Measurements from ENCODE around the gene ASPRV1. TPM values are rescaled to one million over a fixed set of nuclear protein-coding genes. Genes with fewer than 3 reads are reported as not detected.
A peak's percentile ranks its signal among the peaks of the same experiment; 100 is the strongest.

The ASPRV1 gene
- total RNA-seq, 1 experiment from 2014 or later: 1.3 TPM

DNA sequence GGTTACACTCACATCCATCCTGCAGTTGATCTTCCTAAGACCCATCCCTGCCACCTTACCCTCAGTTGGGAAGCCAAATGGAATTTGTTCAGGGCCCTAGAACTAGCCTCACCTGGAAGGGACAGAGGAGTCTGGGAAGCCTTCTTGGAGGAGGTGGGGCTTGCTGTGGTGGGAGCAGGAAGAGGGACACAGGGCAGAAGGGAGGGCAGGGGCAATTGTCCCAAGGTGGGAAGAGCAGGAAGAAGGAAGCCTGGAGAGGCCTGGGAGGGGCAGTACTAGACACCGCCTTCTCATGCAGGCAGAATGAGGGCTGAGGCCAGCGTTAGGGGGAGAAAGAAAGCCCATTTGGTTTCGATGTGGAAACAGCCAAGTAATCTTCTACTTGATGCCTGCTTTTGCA is 34.1 kb upstream of the ASPRV1 start:
- ChIA-PET CTCF (no interaction called here), POLR2A (no interaction called here)
- Mint-ChIP-seq H3K4me1 (peaks cover 34% of the 10 kb centered on the region), H3K36me3 (no peaks in the 10 kb centered on the region), H3K9me3 (no peaks in the 10 kb centered on the region), H3K27ac (no peak overlapping the region), H3K27me3 (ENCODE audit: low read depth) (no peaks in the 10 kb centered on the region), H3K4me3 (no peak overlapping the region)
- TF ChIP-seq CREB1 (CRISPR knock-in tag; IDR thresholded peaks at IDR 0.05) (no peak), HMGA2 (CRISPR knock-in tag; IDR thresholded peaks at IDR 0.05) (no peak), CREM (CRISPR knock-in tag; IDR thresholded peaks at IDR 0.05) (no peak), ZNF219 (CRISPR knock-in tag; IDR thresholded peaks at IDR 0.05; ENCODE audit: borderline replicate concordance) (no peak), NFE2L1 (CRISPR knock-in tag; IDR thresholded peaks at IDR 0.05) (no peak)
- TF ChIP-seq, protein P1, sequence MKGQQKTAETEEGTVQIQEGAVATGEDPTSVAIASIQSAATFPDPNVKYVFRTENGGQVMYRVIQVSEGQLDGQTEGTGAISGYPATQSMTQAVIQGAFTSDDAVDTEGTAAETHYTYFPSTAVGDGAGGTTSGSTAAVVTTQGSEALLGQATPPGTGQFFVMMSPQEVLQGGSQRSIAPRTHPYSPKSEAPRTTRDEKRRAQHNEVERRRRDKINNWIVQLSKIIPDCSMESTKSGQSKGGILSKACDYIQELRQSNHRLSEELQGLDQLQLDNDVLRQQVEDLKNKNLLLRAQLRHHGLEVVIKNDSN (CRISPR knock-in tag; IDR thresholded peaks at IDR 0.05): no peak
- ATAC-seq (peak; percentile 15), DNase-seq (ENCODE audit: low spot score) (no peak)

DNA sequence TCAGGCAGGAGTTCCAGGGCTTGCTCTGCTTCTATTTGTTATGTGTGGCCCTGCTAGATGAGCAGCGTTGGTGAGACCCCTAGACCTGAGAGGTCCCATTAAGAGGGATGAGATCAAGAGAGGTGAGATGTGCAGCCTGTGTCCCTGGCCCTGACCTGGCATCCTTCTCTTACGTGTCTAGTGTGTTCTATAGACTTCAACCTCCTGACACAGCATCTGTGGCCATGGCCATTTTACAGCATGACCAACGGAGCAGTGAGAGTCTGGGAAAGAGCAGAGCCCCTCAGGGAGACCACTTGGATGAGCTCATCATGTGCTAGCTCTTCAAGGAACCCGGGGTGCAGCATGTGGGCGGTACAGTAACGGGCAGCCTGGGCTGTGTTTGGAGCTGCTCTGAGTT is 32.7 kb upstream of the ASPRV1 start:
- ATAC-seq (no peak), DNase-seq (ENCODE audit: low spot score) (no peak)
- TF ChIP-seq NR3C1 (CRISPR knock-in tag; conservative IDR thresholded peaks at IDR 0.05; ENCODE audit: low read depth): no peak
- TF ChIP-seq, protein P2, sequence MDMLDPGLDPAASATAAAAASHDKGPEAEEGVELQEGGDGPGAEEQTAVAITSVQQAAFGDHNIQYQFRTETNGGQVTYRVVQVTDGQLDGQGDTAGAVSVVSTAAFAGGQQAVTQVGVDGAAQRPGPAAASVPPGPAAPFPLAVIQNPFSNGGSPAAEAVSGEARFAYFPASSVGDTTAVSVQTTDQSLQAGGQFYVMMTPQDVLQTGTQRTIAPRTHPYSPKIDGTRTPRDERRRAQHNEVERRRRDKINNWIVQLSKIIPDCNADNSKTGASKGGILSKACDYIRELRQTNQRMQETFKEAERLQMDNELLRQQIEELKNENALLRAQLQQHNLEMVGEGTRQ (CRISPR knock-in tag; IDR thresholded peaks at IDR 0.05): no peak
- TF ChIP-seq NFYB (CRISPR knock-in tag; conservative IDR thresholded peaks at IDR 0.05; ENCODE audit: low read depth): no peak
- TF ChIP-seq ZBTB21 (CRISPR knock-in tag; IDR thresholded peaks at IDR 0.05; ENCODE audit: borderline replicate concordance): no peak
- TF ChIP-seq ZNF396 (CRISPR knock-in tag; IDR thresholded peaks at IDR 0.05; ENCODE audit: borderline replicate concordance): no peak
- no peak for TF ChIP-seq SP1 (CRISPR knock-in tag; conservative IDR thresholded peaks at IDR 0.05)
- TF ChIP-seq, protein P3, sequence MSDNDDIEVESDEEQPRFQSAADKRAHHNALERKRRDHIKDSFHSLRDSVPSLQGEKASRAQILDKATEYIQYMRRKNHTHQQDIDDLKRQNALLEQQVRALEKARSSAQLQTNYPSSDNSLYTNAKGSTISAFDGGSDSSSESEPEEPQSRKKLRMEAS (CRISPR knock-in tag; IDR thresholded peaks at IDR 0.05): no peak
- TF ChIP-seq, protein P4, sequence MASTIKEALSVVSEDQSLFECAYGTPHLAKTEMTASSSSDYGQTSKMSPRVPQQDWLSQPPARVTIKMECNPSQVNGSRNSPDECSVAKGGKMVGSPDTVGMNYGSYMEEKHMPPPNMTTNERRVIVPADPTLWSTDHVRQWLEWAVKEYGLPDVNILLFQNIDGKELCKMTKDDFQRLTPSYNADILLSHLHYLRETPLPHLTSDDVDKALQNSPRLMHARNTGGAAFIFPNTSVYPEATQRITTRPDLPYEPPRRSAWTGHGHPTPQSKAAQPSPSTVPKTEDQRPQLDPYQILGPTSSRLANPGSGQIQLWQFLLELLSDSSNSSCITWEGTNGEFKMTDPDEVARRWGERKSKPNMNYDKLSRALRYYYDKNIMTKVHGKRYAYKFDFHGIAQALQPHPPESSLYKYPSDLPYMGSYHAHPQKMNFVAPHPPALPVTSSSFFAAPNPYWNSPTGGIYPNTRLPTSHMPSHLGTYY (CRISPR knock-in tag; IDR thresholded peaks at IDR 0.05): no peak
- TF ChIP-seq SMAD4 (CRISPR knock-in tag; IDR thresholded peaks at IDR 0.05): no peak
- TF ChIP-seq, protein P5, sequence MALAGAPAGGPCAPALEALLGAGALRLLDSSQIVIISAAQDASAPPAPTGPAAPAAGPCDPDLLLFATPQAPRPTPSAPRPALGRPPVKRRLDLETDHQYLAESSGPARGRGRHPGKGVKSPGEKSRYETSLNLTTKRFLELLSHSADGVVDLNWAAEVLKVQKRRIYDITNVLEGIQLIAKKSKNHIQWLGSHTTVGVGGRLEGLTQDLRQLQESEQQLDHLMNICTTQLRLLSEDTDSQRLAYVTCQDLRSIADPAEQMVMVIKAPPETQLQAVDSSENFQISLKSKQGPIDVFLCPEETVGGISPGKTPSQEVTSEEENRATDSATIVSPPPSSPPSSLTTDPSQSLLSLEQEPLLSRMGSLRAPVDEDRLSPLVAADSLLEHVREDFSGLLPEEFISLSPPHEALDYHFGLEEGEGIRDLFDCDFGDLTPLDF (CRISPR knock-in tag; IDR thresholded peaks at IDR 0.05): no peak
- no peak for TF ChIP-seq FOXJ3 (CRISPR knock-in tag; IDR thresholded peaks at IDR 0.05; ENCODE audit: borderline replicate concordance)
- no peak for TF ChIP-seq ZNF671 (CRISPR knock-in tag; IDR thresholded peaks at IDR 0.05)
- TF ChIP-seq RELA (CRISPR knock-in tag; IDR thresholded peaks at IDR 0.05; ENCODE audit: borderline replicate concordance): no peak
- TF ChIP-seq, protein P6, sequence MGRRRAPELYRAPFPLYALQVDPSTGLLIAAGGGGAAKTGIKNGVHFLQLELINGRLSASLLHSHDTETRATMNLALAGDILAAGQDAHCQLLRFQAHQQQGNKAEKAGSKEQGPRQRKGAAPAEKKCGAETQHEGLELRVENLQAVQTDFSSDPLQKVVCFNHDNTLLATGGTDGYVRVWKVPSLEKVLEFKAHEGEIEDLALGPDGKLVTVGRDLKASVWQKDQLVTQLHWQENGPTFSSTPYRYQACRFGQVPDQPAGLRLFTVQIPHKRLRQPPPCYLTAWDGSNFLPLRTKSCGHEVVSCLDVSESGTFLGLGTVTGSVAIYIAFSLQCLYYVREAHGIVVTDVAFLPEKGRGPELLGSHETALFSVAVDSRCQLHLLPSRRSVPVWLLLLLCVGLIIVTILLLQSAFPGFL (CRISPR knock-in tag; IDR thresholded peaks at IDR 0.05; ENCODE audit: borderline replicate concordance): no peak
- TF ChIP-seq, protein P7, sequence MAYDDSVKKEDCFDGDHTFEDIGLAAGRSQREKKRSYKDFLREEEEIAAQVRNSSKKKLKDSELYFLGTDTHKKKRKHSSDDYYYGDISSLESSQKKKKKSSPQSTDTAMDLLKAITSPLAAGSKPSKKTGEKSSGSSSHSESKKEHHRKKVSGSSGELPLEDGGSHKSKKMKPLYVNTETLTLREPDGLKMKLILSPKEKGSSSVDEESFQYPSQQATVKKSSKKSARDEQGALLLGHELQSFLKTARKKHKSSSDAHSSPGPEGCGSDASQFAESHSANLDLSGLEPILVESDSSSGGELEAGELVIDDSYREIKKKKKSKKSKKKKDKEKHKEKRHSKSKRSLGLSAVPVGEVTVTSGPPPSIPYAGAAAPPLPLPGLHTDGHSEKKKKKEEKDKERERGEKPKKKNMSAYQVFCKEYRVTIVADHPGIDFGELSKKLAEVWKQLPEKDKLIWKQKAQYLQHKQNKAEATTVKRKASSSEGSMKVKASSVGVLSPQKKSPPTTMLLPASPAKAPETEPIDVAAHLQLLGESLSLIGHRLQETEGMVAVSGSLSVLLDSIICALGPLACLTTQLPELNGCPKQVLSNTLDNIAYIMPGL (CRISPR knock-in tag; IDR thresholded peaks at IDR 0.05): no peak
- TF ChIP-seq ZNF423 (CRISPR knock-in tag; IDR thresholded peaks at IDR 0.05): no peak
- no peak for TF ChIP-seq ZNF121 (CRISPR knock-in tag; IDR thresholded peaks at IDR 0.05)
- no peak for TF ChIP-seq NFATC4 (CRISPR knock-in tag; IDR thresholded peaks at IDR 0.05)
- TF ChIP-seq, protein P8, sequence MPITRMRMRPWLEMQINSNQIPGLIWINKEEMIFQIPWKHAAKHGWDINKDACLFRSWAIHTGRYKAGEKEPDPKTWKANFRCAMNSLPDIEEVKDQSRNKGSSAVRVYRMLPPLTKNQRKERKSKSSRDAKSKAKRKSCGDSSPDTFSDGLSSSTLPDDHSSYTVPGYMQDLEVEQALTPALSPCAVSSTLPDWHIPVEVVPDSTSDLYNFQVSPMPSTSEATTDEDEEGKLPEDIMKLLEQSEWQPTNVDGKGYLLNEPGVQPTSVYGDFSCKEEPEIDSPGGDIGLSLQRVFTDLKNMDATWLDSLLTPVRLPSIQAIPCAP (CRISPR knock-in tag; IDR thresholded peaks at IDR 0.05): no peak
- peak overlapping the region; percentile 18; the same call in 1 of the 2 replicates for H3K27ac Mint-ChIP-seq
- POLR2A ChIA-PET: no interaction called here
- peaks cover 25% of the 10 kb centered on the region for H3K4me1 Mint-ChIP-seq
- no peaks in the 10 kb centered on the region for H3K36me3 Mint-ChIP-seq
- H3K4me3 Mint-ChIP-seq: no peak overlapping the region
- H3K27me3 Mint-ChIP-seq (ENCODE audit: low read depth): no peaks in the 10 kb centered on the region
- CTCF ChIA-PET: no interaction called here
- H3K9me3 Mint-ChIP-seq: no peaks in the 10 kb centered on the region
